HCT116 (cell line): ENCODE data around the gene ARID5A. TPM values are rescaled to one million over a fixed set of nuclear protein-coding genes. Genes with fewer than 3 reads are reported as not detected.

ENCODE experiments used
- ATAC-seq: fragments of 200-7000 bp; cut with Tn5 transposase; 2 replicates; pipeline ENCODE4 v1.9.1; 2020; ENCODE audit warnings: mild to moderate bottlenecking, moderate library complexity
- BruUV-seq: library from RNA; stranded (reverse); fragments of 400-500 nt; replicated peaks from 2 replicates; lab custom pipeline; 2021; lab: Mats Ljungman, UMichigan
- CTCF ChIA-PET: fragments of 300-600 bp; sonication (Branson Sonifier 250); formaldehyde crosslinking; loops from one replicate; lab custom pipeline; 2021; ENCODE audit warnings: antibody characterized with exemption; lab: Charles Lee
- POLR2A ChIA-PET: fragments of 300-600, 350-600 bp; sonication (Branson Sonifier 250); formaldehyde crosslinking; loops from one replicate; lab custom pipeline; 2021; ENCODE audit warnings: antibody characterized with exemption; lab: Charles Lee
- RAD21 ChIA-PET, 2 experiments: fragments of 300-600 bp; sonication (Branson Sonifier 250); formaldehyde crosslinking; loops; one replicate each; lab custom pipeline; 2023; ENCODE audit warnings: low total read pairs in 2 of 2; ENCODE audit not compliant: uncharacterized antibody in 2 of 2, unreplicated experiment in 2 of 2, low non-redundant PET in 1 of 2; lab: Charles Lee
- DNase-seq: peaks from one replicate; pipeline ENCODE4 v3.0.0-alpha.2; 2010; ENCODE audit warnings: low read depth, low spot score
- H2AFZ ChIP-seq: fragments of 200-600 bp; shearing (Covaris generic), sonication (generic); 2 replicates; pipeline ENCODE4 v1.6.1; 2017; ENCODE audit warnings: low read depth, mixed run types, mixed read lengths, antibody characterized with exemption, low read length; ENCODE audit not compliant: poor library complexity, severe bottlenecking
- H3K27ac ChIP-seq: 2 replicates; pipeline ENCODE4 v1.5.1; 2012; ENCODE audit warnings: low read depth, low read length
- H3K27me3 ChIP-seq: fragments of 200-600 bp; sonication (generic); 2 replicates; pipeline ENCODE4 v1.6.1; 2016; ENCODE audit warnings: mixed run types, low read length, mixed read lengths; ENCODE audit not compliant: insufficient read depth
- H3K36me3 ChIP-seq, 2 experiments: fragments of 200-500 bp in 1 of 2; fragments of 200-600 bp in 1 of 2; sonication (Bioruptor generic) in 1 of 2; sonication (generic) in 1 of 2; 2 replicates each; pipeline versions ENCODE4 v1.5.1 to v1.6.1; 2014 to 2016; ENCODE audit warnings: low read length in 2 of 2, inconsistent platforms in 1 of 2, mixed read lengths in 1 of 2, mixed run types in 1 of 2; ENCODE audit not compliant: insufficient read depth in 2 of 2, control insufficient read depth in 1 of 2
- H3K4me1 ChIP-seq, 2 experiments: fragments of 200-600 bp in 1 of 2; sonication (generic) in 1 of 2; 2 replicates each; pipeline versions ENCODE4 v1.5.1 to v1.6.1; 2012 to 2017; ENCODE audit warnings: low read length in 2 of 2, inconsistent platforms in 1 of 2, mild to moderate bottlenecking in 1 of 2, mixed read lengths in 1 of 2, mixed run types in 1 of 2, moderate library complexity in 1 of 2; ENCODE audit not compliant: insufficient read depth in 2 of 2, control insufficient read depth in 1 of 2
- H3K4me2 ChIP-seq: fragments of 200-600 bp; sonication (generic); 2 replicates; pipeline ENCODE4 v1.6.1; 2017; ENCODE audit warnings: mixed run types, low read length, mixed read lengths
- H3K4me3 ChIP-seq, 2 experiments: fragments of 200-600 bp in 1 of 2; sonication (generic) in 1 of 2; replicated peaks in 1 of 2; 2 replicates each; pipeline ENCODE4 v1.5.1; 2011 to 2016; ENCODE audit warnings: low read length in 2 of 2, control low read depth in 1 of 2, low read depth in 1 of 2, mild to moderate bottlenecking in 1 of 2, mixed read lengths in 1 of 2, mixed run types in 1 of 2
- H3K79me2 ChIP-seq: fragments of 200-600 bp; sonication (generic); 2 replicates; pipeline ENCODE4 v1.6.1; 2017; ENCODE audit warnings: mild to moderate bottlenecking, mixed run types, low read length, moderate library complexity, mixed read lengths; ENCODE audit not compliant: insufficient read depth
- H3K9ac ChIP-seq: fragments of 200-600 bp; sonication (generic); 2 replicates; pipeline ENCODE4 v1.6.1; 2016; ENCODE audit warnings: low read length, mixed read lengths
- H3K9me2 ChIP-seq: fragments of 200-600 bp; sonication (generic), shearing (Covaris generic); 2 replicates; pipeline ENCODE4 v1.6.1; 2017; ENCODE audit warnings: mixed run types, mild to moderate bottlenecking, moderate library complexity; ENCODE audit not compliant: insufficient read depth
- H3K9me3 ChIP-seq, 2 experiments: fragments of 200-500 bp in 1 of 2; fragments of 200-600 bp in 1 of 2; sonication (Bioruptor generic) in 1 of 2; sonication (generic) in 1 of 2; 2 replicates each; pipeline ENCODE4 v1.6.1; 2014 to 2017; ENCODE audit warnings: low read length in 2 of 2, mixed read lengths in 2 of 2, inconsistent platforms in 1 of 2, low read depth in 1 of 2, mild to moderate bottlenecking in 1 of 2, mixed run types in 1 of 2, moderate library complexity in 1 of 2; ENCODE audit not compliant: control insufficient read depth in 1 of 2, insufficient read depth in 1 of 2
- H4K20me1 ChIP-seq: fragments of 200-600 bp; sonication (generic), shearing (Covaris generic); 2 replicates; pipeline ENCODE4 v1.6.1; 2017; ENCODE audit warnings: mixed run types, mild to moderate bottlenecking, moderate library complexity; ENCODE audit not compliant: insufficient read depth
- CBX3 ChIP-seq: IDR thresholded peaks from 2 replicates; pipeline ENCODE4 v1.6.1; 2012; ENCODE audit warnings: low read depth
- CEBPB ChIP-seq: IDR thresholded peaks from 2 replicates; pipeline ENCODE4 v1.6.1; 2012; ENCODE audit warnings: low read depth
- CTCF ChIP-seq, 3 experiments: fragments of 200-600 bp in 1 of 3; sonication (generic) in 1 of 3; IDR thresholded peaks in 2 of 3; conservative IDR thresholded peaks in 1 of 3; 2 replicates each; pipeline ENCODE4 v1.5.1; 2012 to 2017; ENCODE audit warnings: low read depth in 2 of 3, low read length in 2 of 3, antibody characterized with exemption in 1 of 3, borderline replicate concordance in 1 of 3, control low read depth in 1 of 3, mild to moderate bottlenecking in 1 of 3, mixed read lengths in 1 of 3, mixed run types in 1 of 3, moderate library complexity in 1 of 3; ENCODE audit not compliant: insufficient read depth in 1 of 3
- ELF1 ChIP-seq: IDR thresholded peaks from 2 replicates; pipeline ENCODE4 v1.6.1; 2012; ENCODE audit warnings: low read depth, borderline replicate concordance
- FOSL1 ChIP-seq: IDR thresholded peaks from 2 replicates; pipeline ENCODE4 v1.6.1; 2012; ENCODE audit warnings: low read depth
- POLR2AphosphoS5 ChIP-seq: IDR thresholded peaks from 2 replicates; pipeline ENCODE4 v1.6.1; 2011; ENCODE audit warnings: mild to moderate bottlenecking, low read depth, low read length, moderate library complexity
- YY1 ChIP-seq: IDR thresholded peaks from 2 replicates; pipeline ENCODE4 v1.6.1; 2011; ENCODE audit warnings: low read length, low read depth, moderate library complexity, mild to moderate bottlenecking; ENCODE audit not compliant: insufficient replicate concordance; ENCODE audit errors: extremely low read depth
- intact Hi-C: fragments of 100-400 bp; cut with micrococcal nuclease; formaldehyde crosslinking; loops from 2 replicates; pipeline ENCODE4 v1.10.0; 2022
- total RNA-seq: library from RNA; stranded (reverse); gene quantifications from one replicate; pipeline ENCODE4 v1.2.1, GENCODE V29; 2021; ENCODE audit not compliant: unreplicated experiment
- TF ChIP-seq, protein P1 (sequence below): IDR thresholded peaks from 2 replicates; pipeline ENCODE4 v1.6.1; 2011; ENCODE audit warnings: mild to moderate bottlenecking, low read length, moderate library complexity; ENCODE audit not compliant: insufficient replicate concordance; ENCODE audit errors: extremely low read depth

The ARID5A gene
- total RNA-seq, 1 experiment from 2014 or later: 8.2 TPM

GRCh38 chr2:96514521-96514920 is 22.0 kb upstream of the ARID5A start:
- RAD21 ChIA-PET: no interaction called here
- Histone ChIP-seq H3K4me3 (no peak overlapping the region), H3K9me2 (no peaks in the 10 kb centered on the region), H3K9me3 (peaks cover 0 to 4% of the 10 kb centered on the region in 2 experiments; a peak in 1 of 4 replicates), H2AFZ (no peak overlapping the region), H3K4me1 (peaks cover 0 to 7% of the 10 kb centered on the region in 2 experiments; a peak in 1 of 4 replicates), H3K27ac (no peak overlapping the region), H3K36me3 (no peaks in the 10 kb centered on the region), H3K4me2 (no peak overlapping the region), H3K79me2 (no peaks in the 10 kb centered on the region), H4K20me1 (no peaks in the 10 kb centered on the region), H3K9ac (no peak overlapping the region), H3K27me3 (no peaks in the 10 kb centered on the region; the same call in 1 of the 2 replicates)
- no peak for DNase-seq
- no TSS peak for BruUV-seq
- POLR2A ChIA-PET: no interaction called here
- intact Hi-C loops: no loop called here
- ATAC-seq: no peak
- TF ChIP-seq ELF1: no peak
- TF ChIP-seq CTCF (IDR thresholded peaks at IDR 0.05 in 2 of 3, conservative IDR thresholded peaks at IDR 0.05 in 1 of 3; ENCODE audit: borderline replicate concordance in 1 of 3, insufficient read depth in 1 of 3, low read depth in 2 of 3, low read length in 2 of 3): no peak
- TF ChIP-seq FOSL1: no peak
- TF ChIP-seq, protein P1, sequence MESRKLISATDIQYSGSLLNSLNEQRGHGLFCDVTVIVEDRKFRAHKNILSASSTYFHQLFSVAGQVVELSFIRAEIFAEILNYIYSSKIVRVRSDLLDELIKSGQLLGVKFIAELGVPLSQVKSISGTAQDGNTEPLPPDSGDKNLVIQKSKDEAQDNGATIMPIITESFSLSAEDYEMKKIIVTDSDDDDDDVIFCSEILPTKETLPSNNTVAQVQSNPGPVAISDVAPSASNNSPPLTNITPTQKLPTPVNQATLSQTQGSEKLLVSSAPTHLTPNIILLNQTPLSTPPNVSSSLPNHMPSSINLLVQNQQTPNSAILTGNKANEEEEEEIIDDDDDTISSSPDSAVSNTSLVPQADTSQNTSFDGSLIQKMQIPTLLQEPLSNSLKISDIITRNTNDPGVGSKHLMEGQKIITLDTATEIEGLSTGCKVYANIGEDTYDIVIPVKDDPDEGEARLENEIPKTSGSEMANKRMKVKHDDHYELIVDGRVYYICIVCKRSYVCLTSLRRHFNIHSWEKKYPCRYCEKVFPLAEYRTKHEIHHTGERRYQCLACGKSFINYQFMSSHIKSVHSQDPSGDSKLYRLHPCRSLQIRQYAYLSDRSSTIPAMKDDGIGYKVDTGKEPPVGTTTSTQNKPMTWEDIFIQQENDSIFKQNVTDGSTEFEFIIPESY: no peak
- CTCF ChIA-PET: no interaction called here

DNA sequence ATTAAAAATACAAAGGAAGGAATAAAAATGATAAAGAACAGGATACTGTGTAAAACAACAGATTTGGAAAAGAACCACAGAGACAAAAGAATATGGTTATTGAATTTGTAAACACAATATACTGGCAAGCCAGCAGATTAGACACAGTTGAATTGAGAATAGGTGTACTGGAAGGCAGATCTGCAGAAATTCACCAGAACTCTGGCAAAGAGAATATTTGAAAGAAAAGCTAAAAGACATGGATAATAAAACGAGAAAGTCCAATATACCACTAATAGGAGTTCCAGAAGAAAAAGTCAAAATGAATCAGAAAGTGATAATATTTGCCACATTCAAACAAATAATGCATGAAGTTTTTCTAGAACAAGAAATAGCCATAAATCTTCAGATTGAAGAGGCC is 19.5 kb upstream of the ARID5A start:
- H3K9me2 ChIP-seq: no peaks in the 10 kb centered on the region
- H3K4me3 ChIP-seq: no peak overlapping the region
- DNase-seq (no peak), ATAC-seq (no peak)
- no peaks in the 10 kb centered on the region for H3K36me3 ChIP-seq
- intact Hi-C loops: no loop called here
- TF ChIP-seq CEBPB (no peak), POLR2AphosphoS5 (no peak), CBX3 (0 out of 2 replicates have a peak, but pooled peaks have one; percentile 38), YY1 (no peak)
- no peak overlapping the region for H3K4me2 ChIP-seq
- no peak overlapping the region for H2AFZ ChIP-seq
- BruUV-seq: no TSS peak
- H3K9me3 ChIP-seq: peaks cover 0 to 4% of the 10 kb centered on the region in 2 experiments; a peak in 1 of 4 replicates
- H3K9ac ChIP-seq: no peak overlapping the region
- H3K27me3 ChIP-seq: no peaks in the 10 kb centered on the region
- H4K20me1 ChIP-seq: no peaks in the 10 kb centered on the region
- H3K4me1 ChIP-seq: peaks cover 0 to 2% of the 10 kb centered on the region in 2 experiments; a peak in 1 of 4 replicates
- ChIA-PET CTCF (no interaction called here), RAD21 (no interaction called here), POLR2A (no interaction called here)
- no peak overlapping the region for H3K27ac ChIP-seq
- H3K79me2 ChIP-seq: no peaks in the 10 kb centered on the region
